PFSK-1 (cell line): ENCODE data around the gene CELSR1.

Source experiments
- FOXP2 ChIP-seq: optimal IDR thresholded peaks from 2 replicates; pipeline ENCODE3; 2011; ENCODE audit warnings: borderline replicate concordance, control low read depth, inconsistent platforms; ENCODE audit not compliant: insufficient read depth; ENCODE audit errors: extremely low read length, extremely low read depth
- POLR2AphosphoS5 ChIP-seq: IDR thresholded peaks from 2 replicates; pipeline ENCODE4 v1.6.1; 2012; ENCODE audit warnings: low read depth, mild to moderate bottlenecking, control low read depth, low read length, moderate library complexity
- REST ChIP-seq, 2 experiments: IDR thresholded peaks; 2 replicates each; pipeline versions ENCODE4 v1.6.1 to v1.8.0; 2011 to 2012; ENCODE audit warnings: low read depth in 2 of 2, low read length in 2 of 2, control low read depth in 1 of 2, inconsistent platforms in 1 of 2, mild to moderate bottlenecking in 1 of 2, moderate library complexity in 1 of 2; ENCODE audit not compliant: insufficient read depth in 1 of 2
- SIN3A ChIP-seq: IDR thresholded peaks from 2 replicates; pipeline ENCODE4 v1.6.1; 2012; ENCODE audit warnings: mild to moderate bottlenecking, low read length, moderate library complexity, borderline replicate concordance; ENCODE audit not compliant: insufficient read depth
- TAF1 ChIP-seq: IDR thresholded peaks from 2 replicates; pipeline ENCODE4 v1.6.1; 2012; ENCODE audit warnings: low read length, control low read depth, borderline replicate concordance; ENCODE audit not compliant: insufficient read depth

GRCh38 chr22:46338636-46339035 lies 198.8 kb downstream of the CELSR1 start:
- TF ChIP-seq SIN3A: no peak
- no peak for TF ChIP-seq REST (IDR thresholded peaks at IDR 0.05; ENCODE audit: insufficient read depth in 1 of 2, low read depth in 2 of 2, low read length in 2 of 2)
- TF ChIP-seq POLR2AphosphoS5: no peak
- no peak for TF ChIP-seq TAF1
- no peak for TF ChIP-seq FOXP2
